ENCODE data around the gene TVP23A.
"Not testable (repeated sequence)": the region's sequence is repeated elsewhere in the genome, so short reads cannot be mapped to it uniquely, and the experiment has no call there.

TVP23A gene

GRCh38 chr16:10834766-10835165 lies 16.2 kb upstream of the TVP23A start:
- H3K27ac ChIP-seq = no peak overlapping the region
- H3K27me3 ChIP-seq = no peaks in the 10 kb centered on the region
- H3K4me1 ChIP-seq (ENCODE audit: control insufficient read depth in 1 of 2, insufficient read depth in 1 of 2, low read depth in 1 of 2, low read length in 1 of 2) = no peaks in the 10 kb centered on the region
- H3K36me3 ChIP-seq = no peaks in the 10 kb centered on the region
- H3K9me3 ChIP-seq = no peaks in the 10 kb centered on the region
- no peak overlapping the region for H3K4me3 ChIP-seq (ENCODE audit: low read depth in 1 of 2, low read length in 1 of 2)
- TF ChIP-seq, protein P1, sequence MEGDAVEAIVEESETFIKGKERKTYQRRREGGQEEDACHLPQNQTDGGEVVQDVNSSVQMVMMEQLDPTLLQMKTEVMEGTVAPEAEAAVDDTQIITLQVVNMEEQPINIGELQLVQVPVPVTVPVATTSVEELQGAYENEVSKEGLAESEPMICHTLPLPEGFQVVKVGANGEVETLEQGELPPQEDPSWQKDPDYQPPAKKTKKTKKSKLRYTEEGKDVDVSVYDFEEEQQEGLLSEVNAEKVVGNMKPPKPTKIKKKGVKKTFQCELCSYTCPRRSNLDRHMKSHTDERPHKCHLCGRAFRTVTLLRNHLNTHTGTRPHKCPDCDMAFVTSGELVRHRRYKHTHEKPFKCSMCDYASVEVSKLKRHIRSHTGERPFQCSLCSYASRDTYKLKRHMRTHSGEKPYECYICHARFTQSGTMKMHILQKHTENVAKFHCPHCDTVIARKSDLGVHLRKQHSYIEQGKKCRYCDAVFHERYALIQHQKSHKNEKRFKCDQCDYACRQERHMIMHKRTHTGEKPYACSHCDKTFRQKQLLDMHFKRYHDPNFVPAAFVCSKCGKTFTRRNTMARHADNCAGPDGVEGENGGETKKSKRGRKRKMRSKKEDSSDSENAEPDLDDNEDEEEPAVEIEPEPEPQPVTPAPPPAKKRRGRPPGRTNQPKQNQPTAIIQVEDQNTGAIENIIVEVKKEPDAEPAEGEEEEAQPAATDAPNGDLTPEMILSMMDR (IDR thresholded peaks at IDR 0.05) = no peak

DNA sequence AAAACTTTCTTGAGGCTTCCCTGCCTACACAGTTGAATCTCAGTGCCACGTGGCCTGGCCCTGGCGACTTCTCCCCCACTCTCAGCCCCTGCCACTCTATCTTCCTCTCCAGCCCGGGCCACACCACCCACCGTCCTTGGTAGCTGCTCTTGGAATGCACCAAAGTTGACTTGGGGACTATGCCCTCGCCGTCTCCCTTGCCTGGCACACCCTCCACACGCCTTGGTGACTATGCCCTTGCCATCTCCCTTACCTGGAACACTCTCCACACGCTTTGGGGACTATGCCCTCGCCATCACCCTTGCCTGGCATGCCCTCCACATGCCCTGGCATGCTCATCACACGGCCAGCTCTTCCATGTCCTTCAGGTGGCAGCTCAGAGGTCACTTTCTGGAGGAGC lies 15.5 kb upstream of the TVP23A start:
- no peak overlapping the region for H3K27ac ChIP-seq

GRCh38 chr16:10833271-10833670 lies 14.7 kb upstream of the TVP23A start:
- H3K36me3 ChIP-seq = no peaks in the 10 kb centered on the region
- peaks cover 11% of the 10 kb centered on the region for H3K27me3 ChIP-seq
- no peak overlapping the region for H3K27ac ChIP-seq
- no peaks in the 10 kb centered on the region for H3K9me3 ChIP-seq
- TF ChIP-seq, protein P1 (IDR thresholded peaks at IDR 0.05) = no peak
- no peak overlapping the region for H3K4me3 ChIP-seq (ENCODE audit: low read depth in 1 of 2, low read length in 1 of 2)
- peaks cover 0 to 7% of the 10 kb centered on the region in 2 experiments for H3K4me1 ChIP-seq (ENCODE audit: control insufficient read depth in 1 of 2, insufficient read depth in 1 of 2, low read depth in 1 of 2, low read length in 1 of 2)

More for the DNA sequence above, 15.5 kb upstream of the TVP23A start:
- Histone ChIP-seq H3K27me3 (peaks cover 2% of the 10 kb centered on the region), H3K4me3 (ENCODE audit: low read depth in 1 of 2, low read length in 1 of 2) (no peak overlapping the region), H3K9me3 (no peaks in the 10 kb centered on the region), H3K4me1 (ENCODE audit: control insufficient read depth in 1 of 2, insufficient read depth in 1 of 2, low read depth in 1 of 2, low read length in 1 of 2) (no peaks in the 10 kb centered on the region), H3K36me3 (no peaks in the 10 kb centered on the region)
- TF ChIP-seq, protein P1 (IDR thresholded peaks at IDR 0.05) = no peak

DNA sequence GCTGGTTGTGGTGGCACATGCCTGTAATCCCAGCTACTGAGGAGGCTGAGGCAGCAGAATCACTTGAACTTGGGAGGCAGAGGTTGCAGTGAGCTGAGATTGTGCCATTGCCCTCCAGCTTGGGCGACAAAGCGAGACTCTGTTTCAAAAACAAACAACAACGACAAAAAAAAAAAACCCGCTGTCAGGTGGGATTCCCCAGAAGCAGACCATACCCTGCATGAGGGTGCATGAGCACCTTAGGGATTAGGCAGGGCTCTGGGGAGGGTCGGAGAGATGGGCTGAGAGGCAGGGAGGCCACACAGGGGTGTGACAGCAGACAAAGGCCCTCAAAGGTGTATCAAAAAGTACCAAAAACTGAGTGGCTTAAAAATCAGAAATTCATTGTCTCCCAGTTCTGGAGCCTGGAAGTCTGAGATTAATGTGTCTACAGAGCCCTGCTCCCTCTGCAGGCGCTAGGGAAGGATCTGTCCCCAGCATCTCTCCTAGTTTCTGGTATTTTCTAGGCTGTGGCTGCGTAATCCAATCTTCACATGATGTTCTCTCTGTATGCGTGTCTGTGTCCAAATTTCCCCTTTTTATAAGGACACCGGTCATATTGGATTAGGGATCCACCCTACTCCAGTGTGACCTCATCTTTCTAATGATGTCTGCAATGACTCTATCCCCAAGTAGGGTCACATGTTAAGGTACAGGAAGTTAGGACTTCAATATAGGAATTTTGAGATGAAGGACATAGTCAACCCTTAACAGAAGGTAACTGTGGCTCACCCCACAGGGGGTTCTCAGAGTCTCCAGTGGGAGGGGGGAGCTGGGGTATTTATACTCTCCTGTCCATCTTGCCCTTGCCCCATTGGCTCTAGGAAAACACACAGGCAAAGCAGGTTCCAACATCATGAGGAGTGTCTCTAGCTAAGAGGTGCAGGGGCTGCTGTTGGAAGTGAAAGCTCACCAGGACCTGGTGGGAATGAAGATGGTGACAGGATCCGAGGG lies 13.6 kb upstream of the TVP23A start:
- Histone ChIP-seq H3K9me3 (no peaks in the 10 kb centered on the region), H3K36me3 (no peaks in the 10 kb centered on the region), H3K4me1 (ENCODE audit: control insufficient read depth in 1 of 2, insufficient read depth in 1 of 2, low read depth in 1 of 2, low read length in 1 of 2) (peaks cover 0 to 13% of the 10 kb centered on the region in 2 experiments), H3K4me3 (ENCODE audit: low read depth in 1 of 2, low read length in 1 of 2) (no peak overlapping the region), H3K27ac (no peak overlapping the region), H3K27me3 (peaks cover 11% of the 10 kb centered on the region)
- TF ChIP-seq, protein P1 (IDR thresholded peaks at IDR 0.05) = no peak

DNA sequence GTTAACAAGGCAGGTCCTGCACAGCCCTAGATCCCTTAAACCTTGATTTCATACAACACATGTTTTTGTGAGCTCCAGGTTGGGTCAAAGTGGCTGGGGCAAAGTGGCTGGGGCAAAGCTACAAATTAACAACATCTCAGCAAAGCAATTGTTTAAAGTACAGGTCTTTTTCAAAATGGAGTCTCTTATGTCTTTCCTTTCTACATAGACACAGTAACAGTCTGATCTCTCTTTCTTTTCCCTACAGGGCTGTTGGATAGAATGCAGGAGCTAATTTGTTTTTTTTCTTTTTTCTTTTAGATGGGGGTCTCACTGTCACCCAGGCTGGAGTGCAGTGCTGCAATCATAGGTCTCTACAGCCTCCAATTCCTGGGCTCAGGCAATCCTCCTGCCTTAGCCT lies 11.6 kb upstream of the TVP23A start:
- H3K27ac ChIP-seq; H3K9me3 ChIP-seq; H3K4me3 ChIP-seq (ENCODE audit: low read depth in 1 of 2, low read length in 1 of 2); H3K36me3 ChIP-seq: not testable (repeated sequence)
- peaks cover 11% of the 10 kb centered on the region for H3K27me3 ChIP-seq
- H3K4me1 ChIP-seq (ENCODE audit: control insufficient read depth in 1 of 2, insufficient read depth in 1 of 2, low read depth in 1 of 2, low read length in 1 of 2) = peaks cover 0 to 13% of the 10 kb centered on the region in 2 experiments

- peaks cover 11% of the 10 kb centered on the region for H3K27me3 ChIP-seq
- H3K36me3 ChIP-seq; H3K27ac ChIP-seq; H3K9me3 ChIP-seq; H3K4me3 ChIP-seq (ENCODE audit: low read depth in 1 of 2, low read length in 1 of 2): not testable (repeated sequence)
- H3K4me1 ChIP-seq (ENCODE audit: control insufficient read depth in 1 of 2, insufficient read depth in 1 of 2, low read depth in 1 of 2, low read length in 1 of 2) = peaks cover 0 to 13% of the 10 kb centered on the region in 2 experiments
Measured at GRCh38 chr16:10829390-10830098, 10.9 kb upstream of the TVP23A start.
